SK-N-SH treated with all-trans-retinoic acid at 6 μM for 48 hours (cell line): ENCODE results near the gene FGF13.

ENCODE experiments used
- ATAC-seq: fragments of 200-7000 bp; cut with Tn5 transposase; 3 replicates; pipeline ENCODE4 v1.9.1; 2020; ENCODE audit warnings: mild to moderate bottlenecking, moderate library complexity
- ARNTL ChIP-seq: fragments of 450-650 bp; formaldehyde crosslinking; IDR thresholded peaks from 2 replicates; pipeline ENCODE4 v1.5.0; 2020; ENCODE audit warnings: low read depth, mild to moderate bottlenecking, moderate library complexity, borderline replicate concordance
- BACH2 ChIP-seq: fragments of 250-450 bp; sonication (Bioruptor Pico); IDR thresholded peaks from 2 replicates; pipeline ENCODE4 v1.9.0; 2021; ENCODE audit warnings: mild to moderate bottlenecking, borderline replicate concordance
- CREB5 ChIP-seq: fragments of 250-450 bp; sonication (Bioruptor Pico); IDR thresholded peaks from 2 replicates; pipeline ENCODE4 v1.5.1; 2020; ENCODE audit warnings: low read depth, mild to moderate bottlenecking, moderate library complexity
- CSDC2 ChIP-seq: fragments of 250-450 bp; sonication (Bioruptor Pico); IDR thresholded peaks from 2 replicates; pipeline ENCODE4 v1.5.0; 2020; ENCODE audit warnings: mild to moderate bottlenecking, moderate library complexity
- CSRNP3 ChIP-seq: fragments of 250-450 bp; sonication (Bioruptor Pico); IDR thresholded peaks from 2 replicates; pipeline ENCODE4 v1.5.1; 2021; ENCODE audit warnings: mild to moderate bottlenecking, moderate library complexity
- ESRRG ChIP-seq: fragments of 250-450 bp; sonication (Bioruptor Pico); IDR thresholded peaks from 2 replicates; pipeline ENCODE4 v1.6.1; 2021; ENCODE audit warnings: mild to moderate bottlenecking
- GLIS3 ChIP-seq: fragments of 250-450 bp; sonication (Bioruptor Pico); IDR thresholded peaks from 2 replicates; pipeline ENCODE4 v1.5.0; 2020; ENCODE audit warnings: mild to moderate bottlenecking, moderate library complexity
- ISL1 ChIP-seq: fragments of 250-450 bp; sonication (Bioruptor Pico); IDR thresholded peaks from 2 replicates; pipeline ENCODE4 v2.1.2; 2022; ENCODE audit warnings: mild to moderate bottlenecking, moderate library complexity
- OSR1 ChIP-seq: fragments of 250-450 bp; sonication (Bioruptor Pico); IDR thresholded peaks from 2 replicates; pipeline ENCODE4 v1.8.0; 2022; ENCODE audit warnings: moderate library complexity, mild to moderate bottlenecking, inconsistent platforms
- PPARA ChIP-seq: fragments of 250-450 bp; sonication (Bioruptor Pico); IDR thresholded peaks from 2 replicates; pipeline ENCODE4 v1.5.0; 2020; ENCODE audit warnings: mild to moderate bottlenecking, borderline replicate concordance
- SNAI2 ChIP-seq: fragments of 250-450 bp; sonication (Bioruptor Pico); IDR thresholded peaks from 2 replicates; pipeline ENCODE4 v1.5.0; 2020; ENCODE audit warnings: mild to moderate bottlenecking, moderate library complexity
- TCF4 ChIP-seq: fragments of 250-450 bp; sonication (Bioruptor Pico); IDR thresholded peaks from 2 replicates; pipeline ENCODE4 v1.8.0; 2021; ENCODE audit warnings: mild to moderate bottlenecking, moderate library complexity, borderline replicate concordance
- TOX ChIP-seq: fragments of 250-450 bp; sonication (Bioruptor Pico); IDR thresholded peaks from 2 replicates; pipeline ENCODE4 v1.8.0; 2021; ENCODE audit warnings: mild to moderate bottlenecking, moderate library complexity, borderline replicate concordance
- ZFP3 ChIP-seq: fragments of 250-450 bp; sonication (Bioruptor Pico); IDR thresholded peaks from 2 replicates; pipeline ENCODE4 v1.5.0; 2020; ENCODE audit warnings: mild to moderate bottlenecking, moderate library complexity
- ZFP30 ChIP-seq: fragments of 450-650 bp; formaldehyde crosslinking; IDR thresholded peaks from 2 replicates; pipeline ENCODE4 v1.5.0; 2022; ENCODE audit warnings: mild to moderate bottlenecking, moderate library complexity
- ZNF565 ChIP-seq: fragments of 450-650 bp; formaldehyde crosslinking; conservative IDR thresholded peaks from 2 replicates; pipeline ENCODE4 v1.5.0; 2020; ENCODE audit warnings: low read depth, mild to moderate bottlenecking, moderate library complexity
- ZNF70 ChIP-seq: fragments of 450-650 bp; formaldehyde crosslinking; IDR thresholded peaks from 2 replicates; pipeline ENCODE4 v1.5.0; 2020; ENCODE audit warnings: mild to moderate bottlenecking, moderate library complexity
- ZNF8 ChIP-seq: fragments of 450-650 bp; formaldehyde crosslinking; IDR thresholded peaks from 2 replicates; pipeline ENCODE4 v1.5.0; 2020; ENCODE audit warnings: mild to moderate bottlenecking, moderate library complexity
- TF ChIP-seq, protein P1 (sequence below): fragments of 250-450 bp; sonication (Bioruptor Pico); IDR thresholded peaks from 2 replicates; pipeline ENCODE4 v1.8.0; 2020; ENCODE audit warnings: mild to moderate bottlenecking, moderate library complexity, borderline replicate concordance
- TF ChIP-seq, protein P2 (sequence below): fragments of 250-450 bp; sonication (Bioruptor Pico); IDR thresholded peaks from 2 replicates; pipeline ENCODE4 v1.8.0; 2021; ENCODE audit warnings: low read depth, mild to moderate bottlenecking, moderate library complexity, borderline replicate concordance
- TF ChIP-seq, protein P3 (sequence below): fragments of 250-450 bp; sonication (Bioruptor Pico); IDR thresholded peaks from 2 replicates; pipeline ENCODE4 v1.5.0; 2020; ENCODE audit warnings: mild to moderate bottlenecking, moderate library complexity

The FGF13 gene

GRCh38 chrX:138690591-138690990, 20.9 kb downstream of the FGF13 start:
- ATAC-seq: no peak
- TF ChIP-seq CSRNP3 (no peak), ARNTL (CRISPR knock-in tag) (no peak), SNAI2 (no peak), TCF4 (CRISPR knock-in tag) (no peak), CSDC2 (no peak), PPARA (CRISPR knock-in tag) (no peak), TOX (no peak), ZNF565 (no peak), ZFP3 (CRISPR knock-in tag) (no peak), ISL1 (CRISPR knock-in tag) (no peak), ZFP30 (CRISPR knock-in tag) (no peak), ESRRG (no peak), OSR1 (CRISPR knock-in tag) (no peak), BACH2 (no peak)
- TF ChIP-seq, protein P1, sequence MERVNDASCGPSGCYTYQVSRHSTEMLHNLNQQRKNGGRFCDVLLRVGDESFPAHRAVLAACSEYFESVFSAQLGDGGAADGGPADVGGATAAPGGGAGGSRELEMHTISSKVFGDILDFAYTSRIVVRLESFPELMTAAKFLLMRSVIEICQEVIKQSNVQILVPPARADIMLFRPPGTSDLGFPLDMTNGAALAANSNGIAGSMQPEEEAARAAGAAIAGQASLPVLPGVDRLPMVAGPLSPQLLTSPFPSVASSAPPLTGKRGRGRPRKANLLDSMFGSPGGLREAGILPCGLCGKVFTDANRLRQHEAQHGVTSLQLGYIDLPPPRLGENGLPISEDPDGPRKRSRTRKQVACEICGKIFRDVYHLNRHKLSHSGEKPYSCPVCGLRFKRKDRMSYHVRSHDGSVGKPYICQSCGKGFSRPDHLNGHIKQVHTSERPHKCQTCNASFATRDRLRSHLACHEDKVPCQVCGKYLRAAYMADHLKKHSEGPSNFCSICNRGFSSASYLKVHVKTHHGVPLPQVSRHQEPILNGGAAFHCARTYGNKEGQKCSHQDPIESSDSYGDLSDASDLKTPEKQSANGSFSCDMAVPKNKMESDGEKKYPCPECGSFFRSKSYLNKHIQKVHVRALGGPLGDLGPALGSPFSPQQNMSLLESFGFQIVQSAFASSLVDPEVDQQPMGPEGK (CRISPR knock-in tag): no peak
- TF ChIP-seq, protein P2, sequence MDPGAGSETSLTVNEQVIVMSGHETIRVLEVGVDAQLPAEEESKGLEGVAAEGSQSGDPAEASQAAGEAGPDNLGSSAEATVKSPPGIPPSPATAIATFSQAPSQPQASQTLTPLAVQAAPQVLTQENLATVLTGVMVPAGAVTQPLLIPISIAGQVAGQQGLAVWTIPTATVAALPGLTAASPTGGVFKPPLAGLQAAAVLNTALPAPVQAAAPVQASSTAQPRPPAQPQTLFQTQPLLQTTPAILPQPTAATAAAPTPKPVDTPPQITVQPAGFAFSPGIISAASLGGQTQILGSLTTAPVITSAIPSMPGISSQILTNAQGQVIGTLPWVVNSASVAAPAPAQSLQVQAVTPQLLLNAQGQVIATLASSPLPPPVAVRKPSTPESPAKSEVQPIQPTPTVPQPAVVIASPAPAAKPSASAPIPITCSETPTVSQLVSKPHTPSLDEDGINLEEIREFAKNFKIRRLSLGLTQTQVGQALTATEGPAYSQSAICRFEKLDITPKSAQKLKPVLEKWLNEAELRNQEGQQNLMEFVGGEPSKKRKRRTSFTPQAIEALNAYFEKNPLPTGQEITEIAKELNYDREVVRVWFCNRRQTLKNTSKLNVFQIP (CRISPR knock-in tag): no peak
- TF ChIP-seq, all 23 proteins: peak for 0

DNA sequence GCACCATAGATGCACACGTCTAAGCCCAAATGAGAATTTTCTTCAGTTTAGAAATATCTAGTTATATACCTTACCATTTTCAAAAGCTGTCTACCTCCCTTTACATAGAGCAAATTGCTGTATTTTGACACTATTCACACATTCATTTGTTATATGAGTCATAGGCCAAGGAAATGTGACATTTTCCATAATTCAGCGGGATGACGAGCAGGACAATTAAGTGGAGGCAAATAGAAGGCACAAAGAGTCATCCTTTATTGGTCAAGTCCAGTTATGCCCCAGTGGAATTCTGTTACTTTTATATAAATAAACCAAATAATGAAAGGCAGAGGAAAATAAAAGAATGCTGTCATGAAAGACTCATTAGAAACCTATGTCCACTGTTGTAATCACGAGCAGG, 27.9 kb downstream of the FGF13 start:
- no peak for ATAC-seq
- TF ChIP-seq ESRRG (no peak), ZNF8 (CRISPR knock-in tag) (no peak), CSRNP3 (no peak), ISL1 (CRISPR knock-in tag) (no peak)

DNA sequence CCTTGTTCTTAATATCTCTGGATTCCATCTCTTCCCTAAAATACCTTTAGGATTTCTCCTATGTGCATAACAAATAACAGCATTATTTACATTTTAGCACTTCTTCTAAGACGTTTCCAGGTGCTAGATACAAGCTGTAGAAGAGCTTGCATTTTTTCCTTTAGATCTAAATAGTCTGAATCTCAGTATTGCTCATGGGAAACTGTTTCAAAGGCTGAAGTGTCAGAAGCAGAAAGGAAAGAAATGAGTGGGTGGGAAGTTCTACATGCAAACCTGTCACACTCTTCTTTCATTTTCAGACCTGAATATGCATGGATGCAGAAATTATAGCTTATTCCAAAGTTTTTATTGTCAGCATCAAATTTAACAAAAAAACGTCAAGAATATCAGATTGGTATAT, 41.8 kb downstream of the FGF13 start:
- no peak for ATAC-seq
- TF ChIP-seq ZFP30 (CRISPR knock-in tag) (no peak), ISL1 (CRISPR knock-in tag) (no peak), ZNF70 (CRISPR knock-in tag) (no peak), ESRRG (no peak), SNAI2 (no peak), BACH2 (no peak), ARNTL (CRISPR knock-in tag) (no peak)
- TF ChIP-seq, all 23 proteins: peak for 0

DNA sequence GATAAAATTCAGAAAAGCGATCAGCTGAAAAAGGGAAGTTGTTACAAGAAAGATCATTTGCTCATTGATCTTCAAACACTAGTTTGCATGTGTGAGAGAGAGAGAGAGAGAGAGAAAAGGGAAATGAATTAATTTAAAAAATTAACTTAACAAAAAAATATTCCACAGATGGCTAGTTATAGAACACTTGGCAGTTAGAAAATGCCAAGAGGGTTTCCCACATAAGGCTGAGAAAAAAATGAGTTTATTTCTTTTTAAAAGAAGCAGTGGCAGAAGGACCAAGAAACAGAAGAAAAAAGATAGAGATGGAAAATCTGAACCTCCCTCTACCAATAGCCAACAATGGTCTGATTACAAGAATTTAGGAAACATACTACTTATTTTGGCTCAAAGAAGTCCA, 47.1 kb downstream of the FGF13 start:
- TF ChIP-seq BACH2: no peak
- no peak for TF ChIP-seq ARNTL (CRISPR knock-in tag)
- TF ChIP-seq, protein P2 (CRISPR knock-in tag): no peak
- TF ChIP-seq, protein P3, sequence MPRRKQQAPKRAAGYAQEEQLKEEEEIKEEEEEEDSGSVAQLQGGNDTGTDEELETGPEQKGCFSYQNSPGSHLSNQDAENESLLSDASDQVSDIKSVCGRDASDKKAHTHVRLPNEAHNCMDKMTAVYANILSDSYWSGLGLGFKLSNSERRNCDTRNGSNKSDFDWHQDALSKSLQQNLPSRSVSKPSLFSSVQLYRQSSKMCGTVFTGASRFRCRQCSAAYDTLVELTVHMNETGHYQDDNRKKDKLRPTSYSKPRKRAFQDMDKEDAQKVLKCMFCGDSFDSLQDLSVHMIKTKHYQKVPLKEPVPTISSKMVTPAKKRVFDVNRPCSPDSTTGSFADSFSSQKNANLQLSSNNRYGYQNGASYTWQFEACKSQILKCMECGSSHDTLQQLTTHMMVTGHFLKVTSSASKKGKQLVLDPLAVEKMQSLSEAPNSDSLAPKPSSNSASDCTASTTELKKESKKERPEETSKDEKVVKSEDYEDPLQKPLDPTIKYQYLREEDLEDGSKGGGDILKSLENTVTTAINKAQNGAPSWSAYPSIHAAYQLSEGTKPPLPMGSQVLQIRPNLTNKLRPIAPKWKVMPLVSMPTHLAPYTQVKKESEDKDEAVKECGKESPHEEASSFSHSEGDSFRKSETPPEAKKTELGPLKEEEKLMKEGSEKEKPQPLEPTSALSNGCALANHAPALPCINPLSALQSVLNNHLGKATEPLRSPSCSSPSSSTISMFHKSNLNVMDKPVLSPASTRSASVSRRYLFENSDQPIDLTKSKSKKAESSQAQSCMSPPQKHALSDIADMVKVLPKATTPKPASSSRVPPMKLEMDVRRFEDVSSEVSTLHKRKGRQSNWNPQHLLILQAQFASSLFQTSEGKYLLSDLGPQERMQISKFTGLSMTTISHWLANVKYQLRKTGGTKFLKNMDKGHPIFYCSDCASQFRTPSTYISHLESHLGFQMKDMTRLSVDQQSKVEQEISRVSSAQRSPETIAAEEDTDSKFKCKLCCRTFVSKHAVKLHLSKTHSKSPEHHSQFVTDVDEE (CRISPR knock-in tag): no peak
- no peak for TF ChIP-seq CREB5 (CRISPR knock-in tag)
- no peak for TF ChIP-seq CSDC2
- TF ChIP-seq ZFP30 (CRISPR knock-in tag): no peak
- TF ChIP-seq GLIS3 (CRISPR knock-in tag): no peak
- no peak for ATAC-seq
